Thyroid gland (tissue), 4 donors: ENCODE results near the gene RBM19.

Source experiments
- CTCF ChIP-seq, 6 experiments: fragments of 200-600 bp in 3 of 6; fragments of 450-650 bp in 3 of 6; sonication (generic) in 3 of 6; IDR thresholded peaks; one replicate each; pipeline ENCODE4 v1.5.1; 2016 to 2019; ENCODE audit warnings: antibody characterized with exemption in 6 of 6, mild to moderate bottlenecking in 2 of 6, inconsistent platforms in 1 of 6, moderate library complexity in 1 of 6
- POLR2A ChIP-seq, 2 donors: fragments of 450-650 bp; IDR thresholded peaks; one replicate each; pipeline ENCODE4 v1.6.1; 2017; ENCODE audit warnings: antibody characterized with exemption in 2 of 2, mild to moderate bottlenecking in 2 of 2, moderate library complexity in 1 of 2

GRCh38 chr12:113852264-113852663 is 113.9 kb downstream of the RBM19 start:
- TF ChIP-seq POLR2A (IDR thresholded peaks at IDR 0.05) (no peak), CTCF (IDR thresholded peaks at IDR 0.05) (no peak)
